Measurements from ENCODE around the gene EFHB. TPM values are rescaled to one million over a fixed set of nuclear protein-coding genes. Genes with fewer than 3 reads are reported as not detected.
"Not testable (repeated sequence)": the region's sequence is repeated elsewhere in the genome, so short reads cannot be mapped to it uniquely, and the experiment has no call there.

Gene EFHB
- total RNA-seq, 2 donors from 2014 or later = 0.96 to 4.1 TPM

- Histone ChIP-seq H3K27ac (no peak overlapping the region), H3K27me3 (replicated peaks; ENCODE audit: insufficient read depth) (no peaks in the 10 kb centered on the region), H3K4me3 (no peak overlapping the region), H3K4me1 (replicated peaks) (no peaks in the 10 kb centered on the region), H3K36me3 (no peaks in the 10 kb centered on the region), H3K9me3 (no peaks in the 10 kb centered on the region)
- no peak for DNase-seq (ENCODE audit: low spot score)
- intact Hi-C loops (cut with DNase I) = no loop called here
- whole genome bisulfite sequencing = 97% methylated on average over 6 of the region's 6 CpGs
- TF ChIP-seq POLR2A (IDR thresholded peaks at IDR 0.05) = no peak
- no peak for TF ChIP-seq CTCF (IDR thresholded peaks at IDR 0.05)
- no peak for TF ChIP-seq POLR2AphosphoS5 (IDR thresholded peaks at IDR 0.05)
Observed at GRCh38 chr3:19967208-19967607, 33.2 kb upstream of the EFHB start.

GRCh38 chr3:19961960-19962359 is 27.9 kb upstream of the EFHB start:
- Histone ChIP-seq H3K4me3 (no peak overlapping the region), H3K27ac (no peak overlapping the region), H3K36me3 (no peaks in the 10 kb centered on the region), H3K9me3 (no peaks in the 10 kb centered on the region), H3K4me1 (replicated peaks) (no peaks in the 10 kb centered on the region), H3K27me3 (replicated peaks; ENCODE audit: insufficient read depth) (no peaks in the 10 kb centered on the region)
- 95% methylated on average over 4 of the region's 4 CpGs for WGBS
- DNase-seq (ENCODE audit: low spot score) = no peak
- intact Hi-C loops (cut with DNase I) = no loop called here
- no peak for TF ChIP-seq CTCF (IDR thresholded peaks at IDR 0.05)
- TF ChIP-seq POLR2AphosphoS5 (IDR thresholded peaks at IDR 0.05) = no peak
- no peak for TF ChIP-seq POLR2A (IDR thresholded peaks at IDR 0.05)

GRCh38 chr3:19960696-19961095 is 26.7 kb upstream of the EFHB start:
- H3K4me1 ChIP-seq (replicated peaks) = no peaks in the 10 kb centered on the region
- no peak overlapping the region for H3K4me3 ChIP-seq
- intact Hi-C loops (cut with DNase I) = no loop called here
- WGBS = 78% methylated on average over 4 of the region's 4 CpGs
- no peak overlapping the region for H3K27ac ChIP-seq
- H3K27me3 ChIP-seq (replicated peaks; ENCODE audit: insufficient read depth) = no peaks in the 10 kb centered on the region
- no peaks in the 10 kb centered on the region for H3K9me3 ChIP-seq
- no peaks in the 10 kb centered on the region for H3K36me3 ChIP-seq
- TF ChIP-seq POLR2AphosphoS5 (IDR thresholded peaks at IDR 0.05) = no peak
- no peak for TF ChIP-seq POLR2A (IDR thresholded peaks at IDR 0.05)
- TF ChIP-seq CTCF (IDR thresholded peaks at IDR 0.05) = no peak
- DNase-seq (ENCODE audit: low spot score) = no peak

GRCh38 chr3:19959505-19959904 is 25.5 kb upstream of the EFHB start:
- TF ChIP-seq POLR2AphosphoS5 (IDR thresholded peaks at IDR 0.05) (no peak), POLR2A (IDR thresholded peaks at IDR 0.05) (no peak), CTCF (IDR thresholded peaks at IDR 0.05) (no peak)
- Histone ChIP-seq H3K27ac (no peak overlapping the region), H3K9me3 (no peaks in the 10 kb centered on the region), H3K4me1 (replicated peaks) (no peaks in the 10 kb centered on the region), H3K4me3 (no peak overlapping the region), H3K27me3 (replicated peaks; ENCODE audit: insufficient read depth) (no peaks in the 10 kb centered on the region), H3K36me3 (no peaks in the 10 kb centered on the region)
- no peak for DNase-seq (ENCODE audit: low spot score)
- intact Hi-C loops (cut with DNase I) = no loop called here
- WGBS = 72% methylated on average over 4 of the region's 4 CpGs

- intact Hi-C loops (cut with DNase I); DNase-seq (ENCODE audit: low spot score); H3K4me3 ChIP-seq; H3K36me3 ChIP-seq; H3K4me1 ChIP-seq (replicated peaks); H3K9me3 ChIP-seq; H3K27me3 ChIP-seq (replicated peaks; ENCODE audit: insufficient read depth); H3K27ac ChIP-seq: not testable (repeated sequence)
- WGBS = 90% methylated on average over 9 of the region's 9 CpGs
Observed at GRCh38 chr3:19957354-19957753, 23.3 kb upstream of the EFHB start.
